ENCODE results near the gene ADAMTSL4.
"Not testable (repeated sequence)": the region's sequence is repeated elsewhere in the genome, so short reads cannot be mapped to it uniquely, and the experiment has no call there.

Gene ADAMTSL4

GRCh38 chr1:150582371-150582770, 33.2 kb downstream of the ADAMTSL4 start:
- DNase-seq (ENCODE audit: low spot score) = no peak

DNA sequence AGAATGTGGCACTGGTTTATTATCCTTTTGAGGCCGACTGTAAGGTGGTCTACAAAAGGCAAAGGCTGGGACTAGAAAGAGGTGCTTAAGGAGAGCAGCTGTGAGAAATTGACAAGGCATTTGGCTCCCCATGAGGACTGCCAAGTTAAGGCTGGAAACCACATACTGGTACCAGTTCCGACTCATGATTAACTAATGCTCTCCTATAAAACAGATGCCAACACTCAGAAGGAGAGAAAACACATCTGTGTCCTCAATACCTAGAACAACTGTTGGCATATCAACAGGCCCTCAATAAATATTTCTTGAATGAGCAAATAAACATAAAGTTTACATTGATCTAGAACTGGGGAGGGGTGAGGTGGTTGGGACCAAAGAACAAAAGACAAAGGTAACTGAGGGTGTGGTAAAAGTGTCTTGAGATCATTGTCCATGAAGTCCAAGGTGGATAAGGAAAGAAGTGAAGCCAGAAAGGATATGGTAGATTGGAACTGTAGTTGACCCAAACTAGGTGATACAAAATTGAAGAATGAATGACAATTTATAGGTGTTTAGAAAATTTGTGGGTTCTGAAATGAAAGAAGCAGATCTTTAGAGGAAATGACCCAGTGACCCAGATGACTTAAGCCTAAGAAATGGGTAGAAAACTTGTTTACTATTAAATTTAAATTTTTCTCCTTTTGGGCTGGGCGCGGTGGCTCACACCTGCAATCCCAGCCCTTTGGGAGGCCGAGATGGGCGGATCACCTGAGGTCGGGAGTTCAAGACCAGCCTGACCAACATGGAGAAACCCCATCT, 47.1 kb downstream of the ADAMTSL4 start:
- no peak for DNase-seq (ENCODE audit: low spot score)

- no peak for DNase-seq (ENCODE audit: low spot score)
Measured at GRCh38 chr1:150596976-150597375, 47.8 kb downstream of the ADAMTSL4 start.

GRCh38 chr1:150598346-150598745, 49.1 kb downstream of the ADAMTSL4 start:
- not testable (repeated sequence) for DNase-seq (ENCODE audit: low spot score)

- no peak for DNase-seq (ENCODE audit: low spot score)
Measured at GRCh38 chr1:150601540-150601939, 52.3 kb downstream of the ADAMTSL4 start.

GRCh38 chr1:150602372-150602771, 53.2 kb downstream of the ADAMTSL4 start:
- not testable (repeated sequence) for DNase-seq (ENCODE audit: low spot score)

- DNase-seq (ENCODE audit: low spot score) = no peak
Measured at GRCh38 chr1:150603711-150604110, 54.5 kb downstream of the ADAMTSL4 start.

DNA sequence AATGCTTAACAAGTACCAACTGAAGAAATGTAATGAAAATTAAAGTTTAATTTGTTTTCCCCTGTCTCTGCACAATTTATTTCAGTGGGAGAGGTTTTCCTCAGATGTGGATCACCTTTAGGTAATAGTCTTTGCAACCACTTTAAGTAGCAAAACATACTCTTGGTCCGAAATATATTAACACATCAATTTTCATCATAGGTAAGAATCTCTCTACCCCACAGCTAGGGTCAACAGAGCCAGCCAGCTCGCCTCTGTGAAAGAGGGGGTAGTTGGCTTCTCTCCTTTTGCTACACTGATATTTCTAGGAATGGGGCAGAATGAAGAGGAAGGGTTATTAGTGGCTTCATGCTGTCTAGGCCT, 55.0 kb downstream of the ADAMTSL4 start:
- DNase-seq (ENCODE audit: low spot score) = no peak

- DNase-seq (ENCODE audit: low spot score) = not testable (repeated sequence)
Measured at GRCh38 chr1:150605451-150605731, 56.2 kb downstream of the ADAMTSL4 start.

GRCh38 chr1:150606463-150607142, 57.4 kb downstream of the ADAMTSL4 start:
- no peak for DNase-seq (ENCODE audit: low spot score)

GRCh38 chr1:150609732-150610131, 60.5 kb downstream of the ADAMTSL4 start:
- DNase-seq (ENCODE audit: low spot score) = no peak
